Nucleus accumbens (tissue), 56 donors: ENCODE results near the gene CUL3.
"Not testable (repeated sequence)": the region's sequence is repeated elsewhere in the genome, so short reads cannot be mapped to it uniquely, and the experiment has no call there.

Experiments used
- DNase-seq, 56 donors: peaks; one replicate each; lab custom pipeline; 2025; lab: John Stamatoyannopoulos, UW

CUL3 gene

DNA sequence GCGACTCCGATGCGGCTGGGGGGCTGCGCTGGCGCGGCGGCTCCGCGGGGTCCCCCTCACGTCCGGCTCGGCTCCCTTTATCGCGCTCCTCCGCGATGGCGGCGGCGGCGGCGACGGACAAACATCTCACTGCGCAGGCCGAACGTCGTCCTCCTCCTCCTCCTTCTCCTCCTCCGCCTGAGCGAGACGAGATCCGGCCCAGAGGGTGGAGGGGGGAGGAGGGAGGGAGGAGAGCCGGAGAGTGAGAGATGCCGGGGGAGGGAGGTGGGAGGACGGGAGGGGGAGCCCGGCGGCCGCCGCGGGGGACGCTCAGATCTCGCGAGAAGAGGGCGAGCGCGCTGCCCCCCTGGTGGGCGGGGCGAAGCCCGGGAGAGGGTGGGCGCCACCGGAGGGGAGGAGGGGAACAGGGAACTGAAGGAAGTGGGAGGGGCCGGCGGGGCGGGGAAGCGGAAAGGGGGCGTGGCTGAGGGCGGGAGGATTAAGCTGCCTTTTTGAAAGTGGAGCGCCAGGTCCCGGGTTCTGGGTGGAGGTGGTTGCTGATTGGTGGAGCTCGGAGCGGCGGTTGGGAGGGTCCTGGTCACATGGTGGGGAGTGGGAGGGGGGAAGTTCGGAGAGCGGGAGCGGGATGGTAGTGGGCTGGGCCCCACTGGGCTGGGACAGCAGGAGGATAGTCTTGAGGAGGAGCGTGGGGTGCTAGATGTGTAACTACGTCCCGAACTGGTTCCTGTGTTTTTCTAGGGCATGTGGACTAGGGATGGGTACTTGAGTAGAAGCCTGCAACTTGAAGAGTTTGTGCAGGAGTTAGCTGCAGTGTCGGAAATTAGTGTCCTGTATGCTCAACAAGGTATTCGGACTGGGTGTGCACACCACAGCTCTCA is at the start of gene CUL3:
CUL3 (minus strand) TSS at position 153 of the 878 bp plus-strand sequence. CDS start 354 bp downstream, outside the sequence.
- DNase-seq = peak; percentile 85 to 100 (median 99)

DNA sequence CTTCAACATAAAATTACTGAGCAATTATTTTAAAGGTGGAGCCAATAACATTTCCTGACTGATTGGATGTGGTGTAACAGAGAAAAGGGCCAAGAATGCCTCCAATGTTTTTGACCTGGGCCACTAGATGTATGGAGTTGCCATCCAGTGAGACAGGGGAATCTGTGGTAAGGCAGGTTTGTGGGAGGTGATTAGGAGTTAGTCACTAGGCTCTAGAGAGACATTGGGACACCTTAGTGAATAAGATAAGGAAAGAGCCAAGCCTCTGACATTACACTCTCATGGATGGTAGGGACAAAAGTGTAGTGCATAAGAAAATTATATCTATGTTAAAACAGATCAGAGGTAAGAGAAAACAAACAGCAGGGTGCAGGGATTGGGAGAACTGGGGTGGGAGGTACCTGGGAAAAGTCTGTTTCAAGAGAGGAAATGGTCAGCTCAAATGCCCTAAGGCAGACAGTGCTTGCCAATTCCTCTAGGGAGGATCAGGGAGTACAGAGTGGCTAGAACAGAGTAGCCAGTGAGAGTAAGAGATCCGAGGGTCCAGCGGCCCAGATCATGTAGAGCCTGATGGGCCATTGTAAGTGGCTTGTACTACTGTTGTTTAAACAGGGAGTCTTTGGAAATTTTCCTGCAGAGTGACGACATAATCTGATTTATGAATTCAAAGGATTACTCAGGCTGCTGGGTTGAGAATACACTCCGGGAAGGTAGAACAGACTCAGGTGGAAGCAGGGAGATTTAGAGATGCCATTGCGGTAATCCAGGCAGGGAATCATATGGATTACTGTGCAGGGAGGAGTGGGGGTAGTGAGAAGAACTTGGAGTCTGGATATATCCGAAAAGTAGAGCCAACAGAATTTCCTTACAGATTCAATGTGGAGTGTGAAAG is 45.7 kb upstream of the CUL3 start:
- no peak for DNase-seq

DNA sequence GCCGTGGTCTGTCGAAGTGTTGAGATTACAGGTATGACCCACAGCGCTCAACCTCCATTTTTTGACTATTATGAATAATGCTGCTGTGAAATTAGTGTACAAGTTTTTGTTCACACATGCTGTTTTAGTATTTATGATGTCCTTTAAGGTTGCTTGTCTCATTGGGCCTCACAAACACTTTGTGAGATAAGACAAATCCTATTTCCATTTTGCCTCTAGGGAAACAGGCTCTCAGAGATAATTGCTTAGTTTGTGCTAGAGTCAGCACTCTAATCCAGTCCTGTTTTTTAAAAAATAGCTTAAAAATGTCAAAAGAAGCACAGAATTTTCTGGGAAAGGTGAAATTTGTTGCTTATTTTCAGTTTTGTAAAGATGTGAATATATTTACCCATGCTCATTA is 43.3 kb upstream of the CUL3 start:
- no peak for DNase-seq

DNA sequence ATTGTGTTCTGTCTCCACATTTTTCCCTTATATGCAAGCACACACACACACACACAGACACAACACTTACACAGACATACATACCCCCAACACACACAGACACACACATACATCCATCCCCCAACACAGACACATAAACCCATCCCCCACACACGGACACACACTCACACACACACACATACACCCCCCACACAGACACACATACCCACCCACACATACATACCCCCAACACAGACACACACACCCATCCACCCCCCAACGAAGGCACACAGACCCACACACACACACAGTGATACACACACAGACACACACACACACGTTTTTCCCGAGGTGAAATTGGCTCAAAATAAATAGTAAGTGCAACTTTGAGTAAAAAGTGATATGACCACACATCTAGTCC is 41.6 kb upstream of the CUL3 start:
- no peak for DNase-seq

DNA sequence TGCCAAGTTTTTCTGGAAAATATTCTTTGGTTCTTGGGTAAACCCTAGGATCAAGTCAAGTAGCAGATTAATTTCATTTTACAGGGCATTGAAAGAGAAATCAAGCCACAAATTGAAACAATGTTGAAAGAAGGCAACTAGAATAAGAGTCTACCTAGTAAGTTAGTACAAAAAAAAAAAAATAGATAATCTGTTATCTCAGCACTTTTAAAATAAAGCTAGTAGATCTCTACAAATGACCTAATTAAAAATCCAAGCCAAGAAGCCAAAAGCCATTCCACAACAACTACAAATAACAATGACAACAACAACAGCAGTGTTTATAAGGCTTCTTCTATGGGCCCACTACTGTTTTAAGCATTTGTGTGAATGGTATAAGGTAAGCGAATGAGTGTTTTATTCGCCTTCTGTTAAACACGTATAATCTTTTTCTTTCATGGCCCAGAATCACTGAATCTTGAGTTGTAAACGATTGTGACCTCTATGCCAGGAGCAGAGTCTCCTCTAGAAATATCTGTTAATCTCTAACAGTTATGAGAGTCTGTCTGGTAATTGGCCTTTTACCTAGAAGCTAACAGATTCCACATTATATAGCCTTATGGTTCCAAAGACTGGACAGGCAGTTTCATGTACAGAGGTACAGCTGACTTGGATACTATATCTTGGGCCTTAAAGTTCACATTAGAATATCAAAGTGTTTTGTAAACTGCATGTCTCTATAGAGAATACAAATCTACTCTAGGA is 28.6 kb upstream of the CUL3 start:
- no peak for DNase-seq

DNA sequence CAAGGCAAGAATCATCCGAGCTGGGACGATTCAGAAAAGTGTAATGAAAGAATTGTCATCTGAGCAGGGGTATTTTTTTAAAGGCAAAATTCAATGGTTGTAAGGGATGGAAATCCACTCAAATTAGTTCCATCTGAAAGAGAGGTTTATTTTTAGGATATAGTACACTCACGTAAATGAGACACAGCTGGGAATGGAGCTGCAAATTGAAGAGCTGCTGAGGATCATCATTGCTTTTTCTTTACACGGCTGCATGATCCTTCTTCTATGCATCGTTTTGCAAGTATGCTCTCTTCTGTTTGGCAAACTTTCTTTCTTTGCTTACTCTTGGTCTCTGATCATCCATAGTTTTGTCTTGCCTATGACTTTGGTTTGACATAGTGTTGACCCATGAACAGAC is 27.4 kb upstream of the CUL3 start:
- DNase-seq = no peak

DNA sequence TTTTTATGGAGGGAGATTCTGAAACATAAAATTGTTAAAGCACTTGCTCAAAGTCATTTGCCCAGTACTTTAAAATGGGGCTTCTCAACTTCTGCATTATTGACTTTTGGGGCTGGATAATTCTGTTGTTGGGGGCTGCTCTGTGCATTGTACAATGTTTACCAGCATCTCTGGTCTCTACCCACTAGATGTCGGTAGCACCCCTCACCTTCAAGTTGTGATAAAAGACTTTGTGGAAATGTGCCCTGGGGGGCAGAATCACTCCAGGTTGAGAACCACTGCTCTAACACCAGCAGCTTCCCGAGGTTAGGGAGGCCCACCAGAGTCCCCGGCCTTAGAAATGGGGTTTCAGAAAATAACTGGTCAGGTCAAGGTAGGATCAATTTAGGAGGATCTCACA is 26.8 kb upstream of the CUL3 start:
- DNase-seq = no peak

DNA sequence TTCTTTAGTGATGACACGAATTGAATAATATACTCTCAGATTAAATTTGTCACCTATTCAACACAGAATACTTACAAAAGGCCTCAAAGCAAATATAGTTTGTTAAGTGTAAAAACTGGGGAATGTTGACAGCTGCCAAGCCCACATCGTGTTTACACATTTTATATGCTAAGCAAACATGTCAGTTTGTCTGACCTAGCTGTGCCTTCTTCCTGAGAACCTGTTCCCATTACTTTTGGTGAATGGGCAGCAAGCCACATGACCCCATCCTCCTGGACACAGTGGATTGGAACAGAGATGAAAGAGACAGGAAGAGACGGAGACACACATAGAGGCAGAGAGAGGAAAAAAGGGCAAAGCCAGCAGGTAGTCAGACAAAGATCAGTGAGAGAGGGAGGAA is 22.9 kb upstream of the CUL3 start:
- DNase-seq = no peak

DNA sequence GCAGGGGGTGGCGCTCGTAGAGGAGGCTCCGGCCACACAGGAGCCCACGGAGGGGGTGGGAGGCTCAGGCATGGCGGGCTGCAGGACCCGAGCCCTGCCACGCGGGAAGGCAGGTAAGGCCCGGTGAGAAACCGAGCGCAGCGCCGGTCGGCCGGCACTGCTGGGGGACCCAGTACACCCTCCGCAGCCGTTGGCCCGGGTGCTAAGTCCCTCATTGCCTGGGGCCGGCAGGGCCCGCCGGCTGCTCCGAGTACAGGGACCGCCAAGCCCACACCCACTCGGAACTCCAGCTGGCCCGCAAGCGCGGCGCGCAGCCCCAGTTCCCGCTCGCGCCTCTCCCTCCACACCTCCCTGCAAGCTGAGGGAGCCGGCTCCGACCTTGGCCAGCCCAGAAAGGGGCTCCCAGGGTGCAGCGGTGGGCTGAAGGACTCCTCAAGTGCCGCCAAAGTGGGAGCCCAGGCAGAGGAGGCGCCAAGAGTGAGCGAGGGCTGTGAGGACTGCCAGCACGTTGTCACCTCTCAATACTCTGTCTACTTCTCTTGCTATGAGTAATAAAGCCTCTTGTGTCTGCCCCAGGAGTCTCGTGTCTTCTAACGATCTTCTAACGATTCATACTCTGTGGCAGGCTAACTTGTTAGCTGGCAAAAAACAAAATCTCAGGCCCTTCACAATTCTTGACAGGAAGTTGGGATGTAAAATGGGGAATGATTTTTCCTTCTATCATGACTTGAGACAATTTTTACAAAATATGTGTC is 18.8 kb upstream of the CUL3 start:
- not testable (repeated sequence) for DNase-seq

DNA sequence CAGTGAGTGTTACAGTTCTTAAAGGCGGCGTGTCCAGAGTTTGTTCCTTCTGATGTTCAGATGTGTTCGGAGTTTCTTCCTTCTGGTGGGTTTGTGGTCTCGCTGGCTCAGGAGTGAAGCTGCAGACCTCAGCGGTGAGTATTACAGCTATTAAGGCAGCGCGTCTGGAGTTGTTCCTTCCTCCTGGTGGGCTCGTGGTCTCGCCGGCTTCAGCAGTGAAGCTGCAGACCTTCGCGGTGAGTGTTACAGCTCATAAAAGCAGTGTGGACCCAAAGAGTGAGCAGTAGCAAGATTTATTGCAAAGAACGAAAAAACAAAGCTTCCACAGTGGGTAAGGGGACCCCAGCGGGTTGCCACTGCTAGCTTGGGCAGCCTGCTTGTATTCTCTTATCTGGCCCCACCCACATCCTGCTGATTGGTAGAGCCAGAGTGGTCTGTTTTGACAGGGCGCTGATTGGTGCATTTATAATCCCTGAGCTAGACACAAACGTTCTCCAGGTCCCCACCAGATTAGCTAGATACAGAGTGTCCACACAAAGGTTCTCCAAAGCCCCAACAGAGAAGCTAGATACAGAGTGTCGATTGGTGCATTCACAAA is 17.7 kb upstream of the CUL3 start:
- DNase-seq = not testable (repeated sequence)

DNA sequence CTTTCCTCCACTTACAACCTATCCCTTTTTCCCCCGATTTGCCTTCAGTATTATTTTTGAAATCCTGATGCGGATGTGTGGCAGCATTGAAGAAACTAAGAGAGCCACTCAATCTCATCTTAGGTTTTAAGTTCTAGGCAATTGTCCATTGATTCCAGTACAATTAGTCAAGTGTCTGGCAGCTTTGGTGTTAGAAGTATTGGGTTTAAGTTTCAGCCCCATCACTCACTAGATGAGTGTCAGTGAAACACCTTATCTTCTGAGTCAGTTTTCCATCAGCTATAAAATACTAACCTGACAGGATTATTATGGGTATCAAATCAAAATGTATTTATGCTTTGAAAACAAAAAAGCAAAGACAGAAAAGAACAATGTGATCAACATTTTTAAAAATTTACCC is 16.8 kb upstream of the CUL3 start:
- DNase-seq = no peak

DNA sequence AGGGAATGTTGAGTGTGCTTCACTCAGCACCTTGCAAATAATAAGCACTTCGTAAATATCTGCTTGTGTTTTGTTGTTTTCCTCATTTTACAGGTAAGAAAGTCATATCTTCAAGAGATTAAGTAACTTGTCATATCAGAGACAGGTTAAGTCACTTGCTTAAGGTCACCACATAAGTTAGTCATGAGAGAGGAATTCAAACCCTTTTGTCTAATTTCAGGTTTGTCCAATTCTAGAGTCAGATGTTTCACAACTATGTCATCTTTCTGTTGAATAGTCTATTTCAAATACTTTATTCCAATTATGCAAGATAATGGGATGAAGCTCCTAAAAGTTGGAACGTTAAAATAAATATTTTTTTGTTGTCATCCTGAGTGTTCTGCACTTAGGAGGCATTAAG is 13.5 kb upstream of the CUL3 start:
- DNase-seq = no peak

DNA sequence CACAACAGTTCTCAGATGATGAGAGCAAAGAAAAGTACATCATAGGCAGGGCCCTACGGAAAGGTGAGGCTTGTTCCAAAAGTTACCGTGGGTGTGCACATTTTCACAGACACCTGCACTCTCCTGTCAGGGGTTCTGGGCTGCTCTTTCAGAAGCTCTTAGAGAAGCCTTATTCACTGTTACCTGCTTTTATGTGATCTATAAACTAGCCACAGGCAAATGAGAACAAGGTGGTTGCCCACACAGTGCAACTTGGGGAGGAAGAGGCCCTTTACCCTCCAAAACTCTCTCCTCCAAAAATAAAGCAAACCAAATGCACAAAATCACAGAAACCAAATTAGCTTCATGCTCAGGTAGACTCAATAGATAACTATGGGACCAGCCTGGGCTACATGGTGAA is 11.1 kb upstream of the CUL3 start:
- DNase-seq = no peak

DNA sequence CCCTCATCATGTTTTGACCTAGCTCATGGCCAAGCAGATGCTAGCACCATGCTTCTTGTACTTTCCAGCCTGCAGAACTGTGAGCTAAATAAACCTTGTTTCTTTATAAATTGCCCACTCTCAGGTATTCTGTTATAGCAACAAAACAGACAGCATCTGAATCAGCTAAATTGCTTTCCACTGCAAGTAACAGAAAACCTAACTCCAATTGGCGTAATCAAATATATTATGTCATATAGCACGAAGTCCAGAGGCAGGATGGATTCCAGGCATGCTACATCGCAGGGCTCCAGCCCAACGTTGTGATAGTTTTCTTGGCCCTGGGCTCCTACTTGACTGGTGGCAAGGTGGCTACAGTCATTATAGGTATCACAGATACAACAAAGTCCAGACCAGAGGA is 10.4 kb upstream of the CUL3 start:
- no peak for DNase-seq

DNA sequence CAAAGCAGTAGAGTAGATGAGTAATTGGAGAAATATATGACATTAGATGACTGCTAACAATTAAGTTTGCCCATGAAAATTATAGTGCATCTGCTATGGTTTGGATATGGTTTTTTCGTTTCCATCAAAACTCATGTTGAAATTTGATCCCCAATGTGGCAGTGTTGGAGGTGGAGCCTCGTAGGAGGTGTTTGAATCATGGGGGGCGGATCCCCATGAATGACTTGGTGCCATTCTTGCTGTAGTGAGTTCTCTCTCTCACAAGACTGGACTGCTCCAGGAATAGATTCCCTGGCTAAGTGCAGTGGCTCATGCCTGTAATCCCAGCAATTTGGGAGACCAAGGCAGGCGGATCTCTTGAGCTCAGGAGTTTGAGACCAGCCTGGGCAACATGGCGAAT is 9.7 kb upstream of the CUL3 start:
- no peak for DNase-seq

DNA sequence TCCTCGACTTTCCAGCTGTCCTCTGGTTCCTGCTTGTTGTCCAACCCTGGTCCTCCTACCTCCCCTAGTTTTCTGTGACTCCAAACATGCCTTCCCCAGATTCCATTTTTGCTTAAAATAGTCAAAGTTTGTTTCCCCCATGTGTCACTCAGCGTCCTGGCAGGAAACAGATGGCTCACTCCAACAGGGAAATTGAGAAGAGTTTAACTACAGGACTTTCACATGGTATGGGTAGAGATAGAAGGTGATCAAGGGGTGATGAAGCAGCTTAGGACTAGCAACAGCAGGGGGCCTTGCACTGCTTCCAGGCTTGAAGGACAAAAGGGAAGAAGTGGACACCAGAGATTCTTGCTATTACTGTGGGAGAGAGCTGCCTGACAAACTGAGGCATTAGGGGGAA is 6.1 kb upstream of the CUL3 start:
- no peak for DNase-seq

DNA sequence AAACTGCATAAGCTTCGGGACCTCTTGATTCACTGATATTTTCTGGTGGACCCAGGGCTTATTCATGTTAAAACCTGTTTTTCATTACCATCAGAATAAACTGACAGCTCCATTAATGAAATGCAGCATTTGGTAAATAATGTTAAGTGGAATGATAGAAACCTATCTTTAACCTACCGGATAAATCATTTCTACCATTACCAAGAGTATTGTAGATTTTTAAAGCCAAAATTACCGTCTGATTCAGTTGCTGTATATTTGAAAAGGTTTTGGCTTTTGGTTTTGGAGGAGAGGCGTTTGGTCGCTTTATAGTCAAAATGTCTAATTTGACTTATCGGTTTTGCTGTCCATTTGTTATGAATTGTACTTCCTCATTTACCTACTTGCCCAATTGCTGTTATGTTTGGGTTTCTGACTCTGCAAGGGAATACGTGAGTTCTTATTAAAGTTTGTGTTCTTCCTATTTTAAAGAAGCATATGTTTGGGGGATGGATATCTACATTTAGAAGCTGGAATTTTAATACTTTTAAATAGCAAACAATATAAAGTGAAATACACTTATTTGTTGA is 1.0 kb upstream of the CUL3 start:
- no peak for DNase-seq

DNA sequence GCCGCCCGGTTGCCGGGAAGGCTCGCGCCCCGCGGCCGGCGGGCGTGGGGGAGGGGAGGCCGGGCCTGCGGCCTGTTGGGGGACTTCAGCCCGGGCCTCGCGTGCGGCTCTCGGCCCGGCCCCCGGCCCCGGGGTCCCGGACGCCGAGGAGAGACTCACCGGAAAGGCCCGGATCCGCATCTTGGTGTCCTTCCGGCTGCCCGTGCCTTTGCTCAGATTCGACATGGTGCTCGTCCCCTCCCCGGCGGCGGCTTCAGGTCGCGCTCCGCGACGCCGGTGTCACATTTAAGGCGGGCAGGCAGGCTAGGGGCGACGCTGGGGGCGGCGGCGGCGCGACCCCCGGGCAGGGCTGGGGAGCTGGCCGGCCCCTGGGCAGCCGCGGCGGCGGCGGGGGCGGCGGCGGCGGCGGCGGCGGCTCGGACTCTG is 365 bp downstream of the CUL3 start:
- DNase-seq = peak in 35 of 56 donors; percentile 9 to 72 (median 45)

DNA sequence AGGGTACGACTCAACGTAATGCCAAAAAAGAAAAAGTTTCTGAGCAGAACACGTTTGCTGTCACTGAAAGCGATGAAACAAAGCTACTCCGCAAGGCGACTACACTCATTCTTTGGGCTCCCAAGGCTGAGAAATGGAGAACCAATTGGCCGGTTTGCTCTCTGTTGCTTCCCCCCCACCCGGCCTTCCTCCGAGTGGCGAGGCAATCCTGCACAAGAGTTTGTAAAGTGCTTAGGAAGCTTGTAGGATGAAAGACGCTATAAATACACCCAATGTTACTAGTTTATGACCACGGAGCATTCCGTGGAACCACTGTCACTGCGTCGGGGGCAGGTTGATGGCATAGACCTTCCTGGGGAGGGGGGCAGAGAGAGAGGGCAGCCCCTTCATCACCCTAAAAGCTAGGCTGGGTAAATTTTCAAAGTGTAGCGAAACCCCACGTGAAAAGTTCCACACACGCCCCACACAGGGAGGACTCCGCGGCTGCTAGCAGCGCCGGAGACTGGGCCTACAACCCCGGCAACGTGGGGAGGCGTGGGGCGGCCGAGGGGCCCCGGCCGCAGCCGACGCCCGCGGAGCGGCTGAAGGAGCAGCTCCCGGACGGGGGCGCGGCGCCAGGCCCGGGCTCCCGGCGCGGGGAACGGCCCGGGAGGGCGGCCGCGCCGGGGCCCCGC is 915 bp downstream of the CUL3 start:
- peak in 24 of 56 donors; percentile 1 to 34 (median 18) for DNase-seq
